SK-N-DZ (cell line): ENCODE data around the gene SNX12.
"Not testable (repeated sequence)": the region's sequence is repeated elsewhere in the genome, so short reads cannot be mapped to it uniquely, and the experiment has no call there.

Source experiments
- DNase-seq: peaks from one replicate; pipeline ENCODE4 v3.0.0-alpha.2; 2015; ENCODE audit warnings: low spot score
- small RNA-seq, 2 experiments: library from RNA; depleted of rRNA; stranded (forward); fragments of <200 nt; gene quantifications; one replicate each; pipeline ENCODE3, GENCODE V24; 2014

SNX12 gene

GRCh38 chrX:71095033-71095432 is 26.9 kb upstream of the SNX12 start:
- no peak for DNase-seq

- DNase-seq, result no peak
Measured at GRCh38 chrX:71091263-71091662, 23.1 kb upstream of the SNX12 start.

GRCh38 chrX:71085900-71086299 is 17.8 kb upstream of the SNX12 start:
- DNase-seq, result no peak

GRCh38 chrX:71082822-71083221 is 14.7 kb upstream of the SNX12 start:
- DNase-seq, result no peak

GRCh38 chrX:71082124-71082647 is 14.1 kb upstream of the SNX12 start:
- DNase-seq, result no peak

GRCh38 chrX:71081330-71082123 is 13.4 kb upstream of the SNX12 start:
- DNase-seq, result no peak

GRCh38 chrX:71070531-71070930 is 2.4 kb upstream of the SNX12 start:
- no peak for DNase-seq

- no peak for DNase-seq
Measured at GRCh38 chrX:71067712-71068043, 456 bp downstream of the SNX12 start.

- DNase-seq, result no peak
Measured at GRCh38 chrX:71067089-71067488, 1.0 kb downstream of the SNX12 start.

GRCh38 chrX:71060127-71060526 is 8.0 kb downstream of the SNX12 start:
- no peak for DNase-seq

GRCh38 chrX:71057848-71058530 is 10.1 kb downstream of the SNX12 start:
- no peak for DNase-seq

- DNase-seq, result no peak
Measured at GRCh38 chrX:71056867-71057266, 11.3 kb downstream of the SNX12 start.

- no peak for DNase-seq
Measured at GRCh38 chrX:71053217-71053621, 14.9 kb downstream of the SNX12 start.

- DNase-seq, result no peak
Measured at GRCh38 chrX:71052721-71053120, 15.4 kb downstream of the SNX12 start.

- not testable (repeated sequence) for DNase-seq
Measured at GRCh38 chrX:71047891-71048290, 20.2 kb downstream of the SNX12 start.

- no peak for DNase-seq
Measured at GRCh38 chrX:71017396-71017939, 50.7 kb downstream of the SNX12 start.

Small RNAs within 50 kb of the gene (small RNA-seq; reads per million reads assigned to genes)
- gene CXorf65 (0 to 0.09 reads per million in 2 experiments), gene RNU1-56P (0.03 to 0.35 reads per million in 2 experiments)
